Right atrium auricular region (tissue), 2 donors: Measurements from ENCODE around the gene TMEM63B. TPM values are rescaled to one million over a fixed set of nuclear protein-coding genes. Genes with fewer than 3 reads are reported as not detected.

Source experiments
- DNase-seq: peaks from one replicate; pipeline ENCODE4 v3.0.0-alpha.2; 2019; ENCODE audit warnings: low spot score
- H3K27ac ChIP-seq, 2 donors: fragments of 200-600 bp; sonication (generic); 1 replicate in 1 of 2; 2 replicates in 1 of 2; pipeline ENCODE4 v1.5.1; 2016 to 2019
- H3K27me3 ChIP-seq, 2 donors: fragments of 200-600 bp; sonication (generic); one replicate each; pipeline versions ENCODE4 v1.5.1 to v1.6.0; 2017 to 2019
- H3K36me3 ChIP-seq: fragments of 200-600 bp; sonication (generic); one replicate; pipeline ENCODE4 v1.5.1; 2016
- H3K4me1 ChIP-seq, 2 donors: fragments of 200-600 bp; sonication (generic); one replicate each; pipeline versions ENCODE4 v1.5.1 to v1.6.0; 2017 to 2019
- H3K4me3 ChIP-seq, 2 donors: fragments of 200-600 bp; sonication (generic); 1 replicate in 1 of 2; 2 replicates in 1 of 2; pipeline ENCODE4 v1.5.1; 2017 to 2019; ENCODE audit warnings: mild to moderate bottlenecking in 1 of 2, moderate library complexity in 1 of 2
- H3K9me3 ChIP-seq, 2 donors: fragments of 200-600 bp; sonication (generic); one replicate each; pipeline ENCODE4 v1.5.1; 2019
- total RNA-seq, 2 donors: library from RNA; depleted of rRNA; stranded (reverse); fragments of >200 nt; gene quantifications; one replicate each; pipeline ENCODE4 v1.1.0, GENCODE V29; 2016
- TF ChIP-seq, protein P1 (sequence below), 2 donors: fragments of 200-600 bp; sonication (generic); IDR thresholded peaks; one replicate each; pipeline ENCODE4 v1.5.1; 2019; ENCODE audit warnings: antibody characterized with exemption in 2 of 2

The TMEM63B gene
- total RNA-seq, 2 donors from 2014 or later, result 29.2 to 37.1 TPM

- no peak overlapping the region for H3K27ac ChIP-seq
- no peaks in the 10 kb centered on the region for H3K36me3 ChIP-seq
- DNase-seq, result no peak
- H3K9me3 ChIP-seq, result no peaks in the 10 kb centered on the region
- H3K4me1 ChIP-seq, result no peaks in the 10 kb centered on the region
- H3K27me3 ChIP-seq, result no peaks in the 10 kb centered on the region
- H3K4me3 ChIP-seq, result no peak overlapping the region
- TF ChIP-seq, protein P1, sequence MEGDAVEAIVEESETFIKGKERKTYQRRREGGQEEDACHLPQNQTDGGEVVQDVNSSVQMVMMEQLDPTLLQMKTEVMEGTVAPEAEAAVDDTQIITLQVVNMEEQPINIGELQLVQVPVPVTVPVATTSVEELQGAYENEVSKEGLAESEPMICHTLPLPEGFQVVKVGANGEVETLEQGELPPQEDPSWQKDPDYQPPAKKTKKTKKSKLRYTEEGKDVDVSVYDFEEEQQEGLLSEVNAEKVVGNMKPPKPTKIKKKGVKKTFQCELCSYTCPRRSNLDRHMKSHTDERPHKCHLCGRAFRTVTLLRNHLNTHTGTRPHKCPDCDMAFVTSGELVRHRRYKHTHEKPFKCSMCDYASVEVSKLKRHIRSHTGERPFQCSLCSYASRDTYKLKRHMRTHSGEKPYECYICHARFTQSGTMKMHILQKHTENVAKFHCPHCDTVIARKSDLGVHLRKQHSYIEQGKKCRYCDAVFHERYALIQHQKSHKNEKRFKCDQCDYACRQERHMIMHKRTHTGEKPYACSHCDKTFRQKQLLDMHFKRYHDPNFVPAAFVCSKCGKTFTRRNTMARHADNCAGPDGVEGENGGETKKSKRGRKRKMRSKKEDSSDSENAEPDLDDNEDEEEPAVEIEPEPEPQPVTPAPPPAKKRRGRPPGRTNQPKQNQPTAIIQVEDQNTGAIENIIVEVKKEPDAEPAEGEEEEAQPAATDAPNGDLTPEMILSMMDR (IDR thresholded peaks at IDR 0.05), result no peak
These were observed 34.6 kb downstream of the TMEM63B start for GRCh38 chr6:44161997-44162338.

DNA sequence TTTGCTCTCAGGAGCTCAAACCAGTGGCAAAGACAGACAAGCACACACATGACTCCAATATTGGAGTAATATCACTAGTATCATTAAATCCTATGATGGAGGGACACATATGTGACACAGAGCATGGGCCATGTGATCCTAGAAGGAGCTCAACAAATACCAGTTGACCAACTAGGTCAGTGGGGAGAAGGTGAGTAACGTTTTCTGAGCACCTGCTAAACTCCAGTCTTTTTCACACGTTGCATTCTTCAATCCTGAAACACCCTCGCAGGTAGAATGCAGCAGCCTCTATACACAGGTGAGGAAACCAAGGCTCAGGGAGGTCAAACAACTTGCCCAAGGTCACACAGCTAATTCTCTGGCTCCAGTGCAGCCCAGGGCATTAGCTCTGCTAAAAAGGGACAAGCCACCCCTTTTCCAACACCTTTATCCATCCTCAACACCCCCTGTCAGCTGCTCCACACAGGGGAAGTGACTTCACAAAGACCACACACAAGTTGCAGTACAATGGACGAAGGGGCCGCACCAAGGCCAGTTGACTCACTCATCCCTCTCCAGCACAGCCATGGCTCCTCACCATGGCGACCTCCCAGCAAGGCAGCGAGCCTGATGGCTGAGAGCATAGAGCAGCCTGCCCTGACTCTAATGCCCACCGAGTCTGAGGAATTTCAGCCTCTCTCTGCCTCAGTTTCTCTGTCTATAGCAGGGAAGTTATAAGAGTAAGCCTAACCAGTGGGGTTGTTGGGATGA, 35.7 kb downstream of the TMEM63B start:
- no peak overlapping the region for H3K4me3 ChIP-seq
- TF ChIP-seq, protein P1 (IDR thresholded peaks at IDR 0.05), result no peak

DNA sequence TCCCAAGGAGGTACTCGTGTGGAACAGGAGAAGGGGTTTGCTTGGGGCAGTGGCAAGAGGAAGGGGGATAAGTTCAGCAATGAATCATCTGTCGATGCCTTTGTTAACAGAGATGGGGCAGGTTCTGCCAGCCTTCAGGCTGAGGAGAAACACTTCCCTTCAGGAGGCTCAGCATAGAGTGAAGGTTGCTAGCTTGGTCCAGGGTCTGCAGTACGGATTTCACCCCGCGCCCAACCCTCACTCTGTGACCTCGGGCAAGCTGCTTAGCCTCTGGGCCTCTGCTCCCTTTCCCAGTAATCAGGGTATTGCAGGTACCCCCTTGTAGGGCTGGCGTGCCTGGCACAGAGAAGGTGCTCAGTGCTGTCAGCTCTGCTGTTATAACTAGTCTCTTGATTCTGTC, 38.8 kb downstream of the TMEM63B start:
- Histone ChIP-seq H3K9me3 (no peaks in the 10 kb centered on the region), H3K4me1 (no peaks in the 10 kb centered on the region), H3K27me3 (no peaks in the 10 kb centered on the region), H3K36me3 (no peaks in the 10 kb centered on the region), H3K27ac (no peak overlapping the region), H3K4me3 (no peak overlapping the region)
- DNase-seq, result no peak
- TF ChIP-seq, protein P1 (IDR thresholded peaks at IDR 0.05), result no peak

More for the DNA sequence above, 35.7 kb downstream of the TMEM63B start:
- no peaks in the 10 kb centered on the region for H3K27me3 ChIP-seq
- H3K27ac ChIP-seq, result no peak overlapping the region
- no peak for DNase-seq
- H3K9me3 ChIP-seq, result no peaks in the 10 kb centered on the region
- no peaks in the 10 kb centered on the region for H3K4me1 ChIP-seq
- no peaks in the 10 kb centered on the region for H3K36me3 ChIP-seq

GRCh38 chr6:44166591-44167184, 39.3 kb downstream of the TMEM63B start:
- no peaks in the 10 kb centered on the region for H3K27me3 ChIP-seq
- DNase-seq, result no peak
- no peak overlapping the region for H3K27ac ChIP-seq
- H3K4me1 ChIP-seq, result no peaks in the 10 kb centered on the region
- no peaks in the 10 kb centered on the region for H3K9me3 ChIP-seq
- H3K36me3 ChIP-seq, result no peaks in the 10 kb centered on the region
- no peak overlapping the region for H3K4me3 ChIP-seq
- TF ChIP-seq, protein P1 (IDR thresholded peaks at IDR 0.05), result no peak

DNA sequence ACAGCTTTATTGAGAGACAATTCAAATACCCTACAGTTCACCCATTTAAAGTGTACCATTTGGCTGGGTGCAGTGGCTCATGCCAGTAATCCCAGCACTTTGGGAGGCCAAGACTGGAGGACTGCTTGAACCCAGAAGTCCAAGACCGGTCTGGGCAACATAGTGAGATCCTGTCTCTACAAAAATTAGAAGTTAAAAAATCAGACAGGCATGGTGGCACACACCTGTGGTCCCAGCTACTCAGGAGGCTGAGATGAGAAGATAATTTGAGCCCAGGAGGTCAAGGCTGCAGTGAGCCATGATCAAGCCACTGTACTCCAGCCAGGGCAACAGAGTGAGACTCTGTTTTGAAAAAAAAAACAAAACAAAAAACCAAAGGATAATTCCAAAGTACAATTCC, 40.2 kb downstream of the TMEM63B start:
- DNase-seq, result no peak
- H3K4me3 ChIP-seq, result no peak overlapping the region
- H3K9me3 ChIP-seq, result no peaks in the 10 kb centered on the region
- no peaks in the 10 kb centered on the region for H3K36me3 ChIP-seq
- TF ChIP-seq, protein P1 (IDR thresholded peaks at IDR 0.05), result no peak
- no peaks in the 10 kb centered on the region for H3K27me3 ChIP-seq
- H3K4me1 ChIP-seq, result no peaks in the 10 kb centered on the region
- no peak overlapping the region for H3K27ac ChIP-seq
